Activated effector memory CD4-positive, alpha-beta T cell treated with anti-CD3 and anti-CD28 coated beads, Interleukin-2, amount 50 U/mL, for 16 hours (primary cell): Measurements from ENCODE around the gene CHAF1A.
A peak's percentile ranks its signal among the peaks of the same experiment; 100 is the strongest.

Experiments
- DNase-seq: peaks from one replicate; pipeline ENCODE4 v3.0.0-alpha.2; 2020

The CHAF1A gene

DNA sequence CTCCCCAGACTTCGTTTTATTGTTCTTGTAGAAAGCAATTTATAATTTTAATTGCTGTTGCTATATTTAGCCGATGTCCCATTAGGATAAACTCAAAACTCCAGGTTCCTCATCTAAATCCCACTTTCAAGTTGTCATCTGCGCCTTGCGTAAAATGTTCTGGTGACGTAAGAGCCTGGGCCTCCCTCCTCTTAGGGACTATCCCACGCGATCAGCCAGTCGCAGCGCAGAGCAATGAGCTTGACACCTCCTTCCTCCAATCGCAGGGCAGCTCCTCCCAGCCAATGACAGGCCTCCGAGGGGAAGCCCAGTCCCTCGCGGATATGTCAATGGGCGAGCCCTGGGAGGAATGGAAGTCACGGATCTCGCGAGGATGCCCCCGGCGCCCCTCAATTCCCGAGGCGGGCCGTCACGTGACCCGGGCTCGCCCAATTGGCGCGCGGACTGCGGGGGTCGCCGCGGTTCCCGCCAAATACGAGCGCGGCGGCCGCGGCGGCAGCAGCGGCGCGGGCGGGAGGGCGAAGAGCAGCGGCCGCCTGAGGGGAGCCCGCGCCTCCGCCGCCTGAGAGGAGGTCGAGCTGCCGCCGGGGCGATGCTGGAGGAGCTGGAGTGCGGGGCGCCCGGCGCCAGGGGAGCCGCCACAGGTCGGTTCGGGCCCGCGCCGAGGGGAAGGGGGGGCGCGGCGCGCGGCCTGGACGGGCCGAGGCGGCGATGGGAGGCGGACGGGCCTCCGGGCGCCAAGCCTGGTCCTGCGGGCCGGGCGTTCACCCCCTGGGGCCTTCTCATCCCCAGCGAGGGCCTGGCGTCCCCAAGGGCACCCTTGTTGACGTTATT, at the start of gene CHAF1A:
Gene CHAF1A, plus strand, starts transcription at position 470 of the 834 bp plus-strand sequence. Its CDS starts 123 bp downstream, at position 593.
- peak; percentile 100 for DNase-seq

DNA sequence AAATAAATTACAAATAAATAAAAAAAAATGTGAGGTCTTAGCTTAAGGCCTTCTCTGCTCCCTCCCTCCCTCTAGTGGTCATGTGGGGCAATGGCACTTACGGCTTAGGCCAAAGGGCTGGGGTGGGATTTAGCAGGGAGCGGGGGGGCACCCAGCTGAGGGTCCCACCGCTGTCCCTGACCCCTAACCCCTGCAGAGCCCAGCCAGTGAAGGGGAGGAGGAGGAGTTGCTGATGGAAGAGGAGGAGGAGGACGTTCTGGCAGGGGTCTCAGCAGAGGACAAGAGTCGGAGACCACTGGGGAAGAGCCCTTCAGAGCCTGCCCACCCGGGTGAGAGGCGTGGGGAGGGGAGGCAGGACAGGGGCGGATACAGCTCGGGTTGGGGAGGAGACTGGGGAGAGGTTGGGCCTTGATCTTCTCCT, 49.7 kb upstream of the CHAF1A start:
- DNase-seq, result peak; percentile 83

GRCh38 chr19:4354282-4354681, 48.2 kb upstream of the CHAF1A start:
- no peak for DNase-seq

- DNase-seq, result no peak
Observed at GRCh38 chr19:4354897-4355296, 47.5 kb upstream of the CHAF1A start.

DNA sequence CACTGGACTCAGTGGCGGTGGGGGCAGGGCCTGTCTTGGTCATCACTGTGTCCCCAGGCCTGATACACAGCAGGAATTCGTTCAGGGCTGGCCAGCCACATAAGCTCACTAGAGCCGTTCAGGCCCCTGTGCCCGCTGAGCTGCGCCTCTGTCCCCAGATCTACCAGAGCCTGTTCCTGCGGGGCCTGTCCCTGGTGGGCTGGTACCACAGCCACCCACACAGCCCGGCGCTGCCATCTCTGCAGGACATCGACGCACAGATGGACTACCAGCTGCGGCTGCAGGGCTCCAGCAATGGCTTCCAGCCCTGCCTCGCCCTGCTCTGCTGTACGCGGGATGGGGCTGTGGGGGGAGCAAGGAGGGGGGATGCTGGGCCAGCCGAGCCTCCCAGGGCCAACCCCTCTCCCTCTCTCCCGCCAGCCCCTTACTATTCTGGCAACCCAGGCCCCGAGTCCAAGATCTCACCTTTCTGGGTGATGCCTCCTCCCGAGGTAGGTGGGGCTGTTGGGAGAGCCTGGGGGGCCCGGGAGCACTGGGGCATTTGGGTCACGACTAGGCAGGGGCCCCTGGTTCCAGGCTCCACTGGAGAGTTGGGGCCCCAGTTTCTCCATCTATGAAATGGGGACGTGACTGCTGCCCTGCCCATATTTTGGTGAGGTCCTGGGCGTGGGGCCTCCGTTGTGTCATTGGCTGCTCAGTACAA, 45.2 kb upstream of the CHAF1A start:
- no peak for DNase-seq

DNA sequence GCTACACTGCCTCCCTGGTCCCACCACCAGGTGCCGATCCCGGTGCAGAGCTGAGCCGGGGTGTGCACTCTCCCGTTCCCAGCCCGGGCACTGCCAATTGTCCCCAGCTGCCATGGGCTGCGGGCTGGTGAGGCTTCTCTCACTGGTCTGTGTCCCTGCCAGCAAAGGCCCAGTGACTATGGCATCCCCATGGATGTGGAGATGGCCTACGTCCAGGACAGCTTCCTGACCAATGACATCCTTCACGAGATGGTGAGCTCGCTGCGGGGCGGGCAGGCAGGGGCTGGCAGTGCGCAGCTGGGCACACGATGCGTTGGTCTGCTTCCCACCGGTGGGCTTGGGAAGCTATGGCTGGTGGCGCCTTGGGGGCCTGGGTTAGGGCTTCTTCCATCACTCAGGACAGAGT, 44.5 kb upstream of the CHAF1A start:
- DNase-seq, result no peak

GRCh38 chr19:4358709-4359626, 43.5 kb upstream of the CHAF1A start:
- no peak for DNase-seq

DNA sequence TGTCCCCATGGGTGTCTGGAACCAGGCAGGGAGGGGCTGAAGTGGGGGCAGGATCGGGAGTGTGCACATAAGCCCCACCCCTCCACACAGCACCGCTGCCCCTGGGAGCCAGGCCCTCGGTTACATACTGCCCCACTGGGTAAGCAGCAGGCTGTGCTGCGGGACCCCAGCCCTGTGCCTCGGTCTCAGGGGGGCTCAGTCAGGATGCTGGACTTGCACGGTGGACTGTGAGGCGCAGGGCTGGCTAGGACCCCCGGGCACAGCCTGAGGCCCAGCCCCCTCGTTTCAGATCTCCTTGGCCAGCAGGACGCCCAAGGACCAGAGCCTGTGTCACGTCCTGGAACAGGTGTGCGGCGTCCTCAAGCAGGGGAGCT, 42.8 kb upstream of the CHAF1A start:
- DNase-seq, result no peak

DNA sequence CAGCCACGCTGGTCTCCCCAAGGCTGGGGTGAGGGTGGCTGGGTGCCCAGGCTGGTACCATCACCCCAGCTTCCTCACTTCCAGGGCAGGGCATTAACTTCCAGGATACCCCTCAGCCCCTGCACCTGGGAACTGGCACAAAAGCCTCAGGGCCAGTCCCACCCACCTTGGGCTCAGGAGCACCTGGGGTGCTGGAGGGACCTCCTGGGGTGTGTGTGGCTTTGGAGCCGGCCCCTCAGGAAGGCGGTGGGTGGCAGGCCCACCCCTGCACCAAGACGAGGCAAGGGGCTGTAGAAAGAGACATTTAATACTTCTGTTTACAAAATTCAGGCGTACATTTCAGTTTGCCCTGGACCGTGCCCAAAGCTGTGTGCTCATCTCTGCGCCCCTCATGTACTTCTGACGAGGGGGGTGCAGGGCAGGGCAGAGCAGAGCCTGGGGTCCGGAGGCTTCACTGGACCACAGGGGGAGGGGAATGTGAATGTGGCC, 42.3 kb upstream of the CHAF1A start:
- DNase-seq, result no peak

GRCh38 chr19:4360641-4361151, 41.7 kb upstream of the CHAF1A start:
- no peak for DNase-seq

DNA sequence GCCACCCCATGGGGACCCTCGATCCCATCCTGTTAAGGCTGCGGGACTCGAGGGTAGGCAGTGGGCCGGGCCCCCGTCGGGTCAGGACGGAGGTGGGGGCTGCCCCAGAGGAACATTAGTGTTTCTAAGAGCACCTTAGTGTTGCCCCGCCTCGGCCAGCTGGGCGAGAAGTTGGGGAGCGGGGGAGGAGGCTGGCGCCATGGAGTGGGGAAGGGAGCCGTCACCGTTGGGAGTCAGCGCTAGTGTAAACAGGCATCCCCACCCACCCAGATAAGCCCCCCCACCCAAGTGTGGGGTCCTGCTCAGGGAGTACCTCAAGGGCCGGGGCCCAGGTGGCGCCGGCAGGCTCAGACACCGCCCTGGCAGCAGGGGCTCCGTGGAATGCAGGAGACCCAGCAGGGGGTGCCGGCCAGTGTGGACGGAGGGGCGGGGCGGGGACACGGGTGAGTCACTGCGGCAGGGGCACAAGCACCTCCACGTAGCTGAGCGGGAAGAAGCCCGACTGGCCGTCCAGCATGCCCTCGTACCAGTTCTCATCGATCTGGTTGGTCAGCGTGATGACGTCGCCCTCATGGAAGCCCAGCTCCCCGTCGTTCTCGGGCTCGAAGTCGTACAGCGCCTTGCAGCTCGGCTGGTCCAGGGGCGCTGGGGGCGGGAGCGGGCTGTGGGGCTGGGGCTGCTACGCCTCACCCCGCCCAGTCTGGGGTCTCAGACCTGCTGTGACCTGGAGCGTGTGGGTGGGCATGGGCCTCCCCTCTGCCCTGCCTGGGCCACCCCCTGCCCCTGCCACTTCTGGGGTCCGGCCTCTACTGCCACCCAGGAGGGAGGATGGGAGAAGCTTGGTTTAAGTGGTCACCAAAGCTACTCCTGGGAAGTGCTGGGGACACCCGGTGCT, 41.0 kb upstream of the CHAF1A start:
- DNase-seq, result no peak

DNA sequence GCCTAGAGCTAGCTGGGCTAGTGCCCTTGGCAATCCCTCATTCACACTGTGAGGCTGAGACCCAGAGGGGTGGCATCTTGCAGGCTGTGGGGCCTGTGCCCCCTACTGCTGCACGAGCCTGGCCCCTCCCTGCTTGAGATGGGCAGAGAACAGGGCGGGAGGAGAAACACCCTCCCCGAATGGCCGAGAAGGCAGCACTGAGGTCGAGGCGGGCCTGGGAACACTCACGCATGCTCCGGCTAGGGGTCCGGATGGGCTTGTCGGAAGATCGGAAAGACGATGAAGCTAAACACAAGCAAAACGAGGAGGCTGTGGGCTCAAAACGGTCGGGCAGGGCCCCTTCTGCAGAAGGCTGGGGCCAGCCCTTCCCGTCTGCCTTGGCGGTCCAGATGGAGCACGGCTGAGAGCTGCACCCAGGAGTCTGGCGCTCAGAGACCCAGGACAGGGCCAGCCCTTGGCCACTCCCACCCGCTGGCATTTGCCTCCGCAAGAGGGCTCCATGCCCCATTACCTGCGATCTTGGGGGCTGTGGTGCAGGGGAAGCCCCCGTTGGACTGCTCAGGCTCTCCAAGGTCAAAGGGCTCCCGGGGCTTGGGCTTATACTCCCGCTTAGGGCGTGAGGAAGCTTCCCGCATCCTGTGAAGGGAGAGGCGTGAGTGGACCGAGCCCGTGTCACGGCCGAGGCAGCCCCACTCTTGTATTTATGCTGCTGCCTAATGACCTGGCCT, 40.2 kb upstream of the CHAF1A start:
- no peak for DNase-seq

GRCh38 chr19:4362831-4363545, 39.5 kb upstream of the CHAF1A start:
- DNase-seq, result no peak

- DNase-seq, result no peak
Observed at GRCh38 chr19:4363571-4364304, 38.7 kb upstream of the CHAF1A start.

DNA sequence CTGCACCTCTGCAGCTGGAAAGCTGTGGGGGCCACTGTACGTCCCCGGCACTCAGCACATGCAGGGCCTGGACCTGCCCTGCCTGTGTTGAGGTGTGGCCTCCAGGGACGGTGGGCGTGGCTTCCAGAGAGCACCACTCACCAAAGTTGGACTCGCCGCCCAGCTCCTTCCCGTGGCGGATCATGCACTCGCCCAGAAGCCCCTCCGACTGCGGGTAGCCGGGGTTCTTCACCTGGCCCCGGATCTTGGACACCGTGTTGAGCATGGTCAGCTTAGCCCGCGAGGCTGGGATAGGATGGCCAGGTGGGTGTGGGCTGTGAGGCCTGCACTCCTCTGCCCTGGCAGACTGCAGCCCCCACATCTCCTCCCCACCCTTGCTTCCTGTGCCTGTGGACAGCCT, 37.1 kb upstream of the CHAF1A start:
- no peak for DNase-seq

GRCh38 chr19:4365791-4366665, 36.4 kb upstream of the CHAF1A start:
- DNase-seq, result no peak

GRCh38 chr19:4366666-4367335, 35.6 kb upstream of the CHAF1A start:
- no peak for DNase-seq

DNA sequence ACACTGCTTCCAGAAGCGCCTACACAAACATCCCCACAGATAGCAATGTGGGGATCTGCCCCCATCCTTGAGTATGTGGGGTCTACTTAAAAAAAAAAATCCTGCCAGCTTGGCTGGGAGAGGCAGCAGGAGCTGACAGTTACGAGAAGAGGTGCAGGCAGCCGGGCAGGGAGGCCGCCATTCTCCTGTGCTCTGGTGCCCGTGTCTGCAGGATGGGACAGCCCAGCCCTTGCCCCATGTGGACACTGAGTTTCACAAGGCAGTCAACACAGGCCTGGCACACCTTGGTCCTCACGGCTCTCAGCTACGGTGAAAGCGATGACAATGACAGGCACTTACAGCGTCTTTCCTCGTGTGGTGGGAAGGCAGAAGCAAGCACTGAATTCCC, 35.1 kb upstream of the CHAF1A start:
- DNase-seq, result no peak
